Ascending aorta (tissue), 2 donors: ENCODE measurements around the gene RIMS4. TPM values are rescaled to one million over a fixed set of nuclear protein-coding genes. Genes with fewer than 3 reads are reported as not detected.

Experiments
- DNase-seq, 2 donors: peaks; one replicate each; pipeline ENCODE4 v3.0.0-alpha.2; 2019; ENCODE audit warnings: low spot score in 2 of 2
- H3K27ac ChIP-seq, 2 donors: fragments of 200-600 bp; sonication (generic); one replicate each; pipeline ENCODE4 v1.5.1; 2016 to 2017; ENCODE audit warnings: mild to moderate bottlenecking in 1 of 2
- H3K27me3 ChIP-seq: fragments of 200-600 bp; sonication (generic); one replicate; pipeline ENCODE4 v1.5.1; 2017
- H3K36me3 ChIP-seq, 2 donors: fragments of 200-600 bp; sonication (generic); one replicate each; pipeline ENCODE4 v1.5.1; 2016
- H3K4me1 ChIP-seq, 2 donors: fragments of 200-600 bp; sonication (generic); one replicate each; pipeline ENCODE4 v1.5.1; 2016 to 2017; ENCODE audit warnings: mild to moderate bottlenecking in 1 of 2
- H3K4me3 ChIP-seq, 2 donors: fragments of 200-600 bp; sonication (generic); one replicate each; pipeline ENCODE4 v1.5.1; 2016 to 2017; ENCODE audit warnings: mild to moderate bottlenecking in 1 of 2
- H3K9me3 ChIP-seq, 2 donors: fragments of 200-600 bp; sonication (generic); one replicate each; pipeline ENCODE4 v1.5.1; 2016
- intact Hi-C: fragments of 100-400 bp; cut with DNase I; formaldehyde crosslinking; loops from one replicate; pipeline ENCODE4 v1.15.1; 2023
- total RNA-seq: library from RNA; depleted of rRNA; stranded (reverse); fragments of >200 nt; gene quantifications from one replicate; pipeline ENCODE4 v1.1.0, GENCODE V29; 2016
- TF ChIP-seq, protein P1 (sequence below), 3 experiments: fragments of 200-600 bp in 2 of 3; fragments of 450-650 bp in 1 of 3; sonication (generic) in 2 of 3; IDR thresholded peaks; one replicate each; pipeline ENCODE4 v1.5.1; 2016 to 2019; ENCODE audit warnings: antibody characterized with exemption in 3 of 3, mild to moderate bottlenecking in 1 of 3, moderate library complexity in 1 of 3

RIMS4 gene
- total RNA-seq, 1 donor from 2014 or later: 4.0 TPM

DNA sequence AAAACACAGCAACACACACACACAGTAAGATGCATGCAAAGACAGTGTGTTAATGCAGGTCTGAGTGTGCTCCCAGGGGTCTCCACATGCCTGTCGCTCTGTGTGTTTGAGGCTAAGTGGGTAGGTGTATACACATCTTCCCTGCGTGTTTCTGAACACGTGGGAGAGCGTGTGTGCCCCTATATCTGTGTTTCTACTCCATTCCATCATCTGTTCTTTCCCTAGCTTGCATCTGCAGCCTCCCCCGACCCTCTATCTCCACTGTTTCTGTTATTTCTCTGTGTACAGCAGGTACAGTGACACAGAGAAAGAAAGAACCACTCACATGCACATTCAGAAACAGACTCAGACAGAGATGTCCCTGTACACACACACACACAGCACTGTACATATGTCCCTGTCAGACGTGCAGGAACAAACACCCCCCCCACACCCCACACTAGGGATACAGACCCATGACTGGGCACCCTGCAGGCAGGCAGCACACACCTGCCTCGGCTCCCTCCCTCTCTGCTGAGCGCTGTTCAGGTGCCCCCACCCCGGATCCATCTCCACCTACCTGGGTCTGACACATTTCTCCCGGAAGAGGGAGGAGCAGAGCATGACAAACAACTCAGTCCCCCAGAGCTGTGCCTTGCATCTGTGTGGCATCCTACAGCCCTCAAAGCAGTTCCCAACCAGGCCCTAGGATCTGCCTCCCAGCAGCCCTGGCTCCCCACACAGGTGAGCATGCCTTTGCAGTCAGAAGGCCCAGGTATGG is 37.1 kb downstream of the RIMS4 start:
- no peak for DNase-seq
- intact Hi-C loops: no loop called here
- H3K4me3 ChIP-seq: no peak overlapping the region
- no peaks in the 10 kb centered on the region for H3K9me3 ChIP-seq
- TF ChIP-seq, protein P1, sequence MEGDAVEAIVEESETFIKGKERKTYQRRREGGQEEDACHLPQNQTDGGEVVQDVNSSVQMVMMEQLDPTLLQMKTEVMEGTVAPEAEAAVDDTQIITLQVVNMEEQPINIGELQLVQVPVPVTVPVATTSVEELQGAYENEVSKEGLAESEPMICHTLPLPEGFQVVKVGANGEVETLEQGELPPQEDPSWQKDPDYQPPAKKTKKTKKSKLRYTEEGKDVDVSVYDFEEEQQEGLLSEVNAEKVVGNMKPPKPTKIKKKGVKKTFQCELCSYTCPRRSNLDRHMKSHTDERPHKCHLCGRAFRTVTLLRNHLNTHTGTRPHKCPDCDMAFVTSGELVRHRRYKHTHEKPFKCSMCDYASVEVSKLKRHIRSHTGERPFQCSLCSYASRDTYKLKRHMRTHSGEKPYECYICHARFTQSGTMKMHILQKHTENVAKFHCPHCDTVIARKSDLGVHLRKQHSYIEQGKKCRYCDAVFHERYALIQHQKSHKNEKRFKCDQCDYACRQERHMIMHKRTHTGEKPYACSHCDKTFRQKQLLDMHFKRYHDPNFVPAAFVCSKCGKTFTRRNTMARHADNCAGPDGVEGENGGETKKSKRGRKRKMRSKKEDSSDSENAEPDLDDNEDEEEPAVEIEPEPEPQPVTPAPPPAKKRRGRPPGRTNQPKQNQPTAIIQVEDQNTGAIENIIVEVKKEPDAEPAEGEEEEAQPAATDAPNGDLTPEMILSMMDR (IDR thresholded peaks at IDR 0.05): no peak
- no peaks in the 10 kb centered on the region for H3K36me3 ChIP-seq
- no peaks in the 10 kb centered on the region for H3K4me1 ChIP-seq
- no peaks in the 10 kb centered on the region for H3K27me3 ChIP-seq
- H3K27ac ChIP-seq: no peak overlapping the region

DNA sequence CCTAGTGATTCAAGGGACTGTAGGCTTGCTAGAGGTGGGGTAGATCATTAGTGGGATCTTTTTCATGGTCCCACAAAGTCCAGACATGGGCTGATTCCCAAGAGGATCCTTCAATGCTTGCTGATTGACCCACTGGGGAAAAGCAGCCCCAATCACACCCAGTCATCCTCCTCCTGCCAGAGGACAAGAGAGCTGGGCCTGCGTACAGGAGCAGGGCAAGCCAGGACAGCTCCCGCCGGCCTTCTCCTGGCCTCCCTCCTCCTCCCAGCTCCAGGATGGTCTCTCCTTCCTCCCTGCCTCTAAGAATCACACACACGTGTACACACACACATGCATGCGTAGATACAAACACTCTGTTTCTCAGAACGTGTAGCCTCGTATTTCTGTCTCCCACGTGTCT is 37.7 kb downstream of the RIMS4 start:
- Histone ChIP-seq H3K27me3 (no peaks in the 10 kb centered on the region), H3K4me3 (no peak overlapping the region), H3K9me3 (no peaks in the 10 kb centered on the region), H3K27ac (no peak overlapping the region), H3K4me1 (no peaks in the 10 kb centered on the region), H3K36me3 (no peaks in the 10 kb centered on the region)
- DNase-seq: no peak
- TF ChIP-seq, protein P1 (IDR thresholded peaks at IDR 0.05): no peak
- intact Hi-C loops: no loop called here

DNA sequence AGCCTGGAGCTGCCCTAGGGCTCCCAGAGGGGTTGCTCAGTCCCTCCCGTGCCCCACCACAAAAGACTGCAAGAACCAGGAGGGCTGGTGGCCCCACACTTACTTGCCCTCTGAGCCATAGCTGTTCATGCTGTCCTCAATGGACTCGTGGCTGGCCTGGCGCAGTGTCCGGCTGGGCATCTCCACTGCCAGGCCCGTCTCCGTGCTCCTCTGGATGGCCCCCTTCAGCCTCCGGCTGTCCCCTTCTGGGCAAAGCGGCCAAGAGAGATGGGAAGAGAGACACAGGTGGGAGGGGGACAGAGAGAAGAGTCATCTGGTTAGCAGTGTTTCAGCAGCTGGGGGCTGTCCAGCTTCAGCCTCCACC is 39.2 kb downstream of the RIMS4 start:
- Histone ChIP-seq H3K4me3 (no peak overlapping the region), H3K27me3 (no peaks in the 10 kb centered on the region), H3K36me3 (no peaks in the 10 kb centered on the region), H3K27ac (no peak overlapping the region), H3K4me1 (no peaks in the 10 kb centered on the region), H3K9me3 (no peaks in the 10 kb centered on the region)
- intact Hi-C loops: no loop called here
- no peak for DNase-seq
- TF ChIP-seq, protein P1 (IDR thresholded peaks at IDR 0.05): no peak

DNA sequence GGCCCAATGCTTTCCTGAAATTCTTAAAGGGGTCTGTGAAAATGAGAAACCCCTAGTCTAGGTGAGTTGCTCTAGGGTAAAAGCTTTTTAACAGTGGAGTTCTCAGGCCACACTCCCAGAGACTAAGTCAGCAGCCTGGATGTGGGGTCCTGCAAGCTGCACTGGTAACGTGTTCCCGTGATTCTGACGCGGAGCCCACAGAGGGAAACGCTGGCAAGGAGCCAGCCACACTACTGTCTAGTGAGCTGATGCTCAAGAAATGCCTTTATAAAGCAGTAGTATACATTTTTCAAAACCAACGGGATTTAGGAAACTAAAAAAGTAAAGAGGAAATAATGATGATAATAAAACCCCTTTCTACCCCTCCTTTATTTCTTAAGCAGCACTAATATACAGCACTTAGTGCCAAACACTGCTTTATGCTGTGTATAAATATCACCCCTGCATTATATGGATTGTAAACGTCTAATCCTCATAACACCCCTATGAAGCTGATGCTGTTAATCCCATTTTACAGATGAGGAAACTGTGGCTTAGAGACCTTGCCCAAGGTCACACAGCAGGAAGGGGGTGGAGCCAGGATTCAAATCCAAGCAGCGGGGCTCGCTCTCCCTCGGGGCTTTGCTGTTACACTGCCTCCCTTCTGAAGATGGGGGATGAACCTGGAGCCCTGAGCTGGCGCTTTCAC is 39.7 kb downstream of the RIMS4 start:
- no peak for DNase-seq
- H3K4me3 ChIP-seq: no peak overlapping the region
- TF ChIP-seq, protein P1 (IDR thresholded peaks at IDR 0.05): no peak
- H3K4me1 ChIP-seq: no peaks in the 10 kb centered on the region
- H3K27ac ChIP-seq: no peak overlapping the region
- no peaks in the 10 kb centered on the region for H3K9me3 ChIP-seq
- no peaks in the 10 kb centered on the region for H3K36me3 ChIP-seq
- intact Hi-C loops: no loop called here
- H3K27me3 ChIP-seq: no peaks in the 10 kb centered on the region

DNA sequence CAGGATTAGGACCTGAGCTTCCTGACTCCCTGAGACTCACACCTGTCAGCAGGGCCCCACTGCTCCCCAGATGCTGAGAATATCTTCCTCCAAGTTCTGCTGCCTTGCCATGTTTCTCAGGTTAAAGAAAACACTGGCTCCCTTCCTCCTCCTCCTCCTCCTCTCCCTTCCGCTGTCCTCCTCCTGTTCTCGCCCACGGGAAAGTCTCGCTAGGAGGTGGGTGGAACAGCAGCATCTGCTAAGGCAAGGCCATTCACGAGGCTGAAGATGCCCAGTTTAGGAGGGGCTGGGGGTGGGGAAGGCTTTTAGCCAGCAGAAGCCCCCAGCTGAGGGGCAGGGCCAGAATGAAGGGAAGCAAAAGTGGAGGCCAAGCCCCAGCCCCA is 40.9 kb downstream of the RIMS4 start:
- intact Hi-C loops: no loop called here
- no peaks in the 10 kb centered on the region for H3K4me1 ChIP-seq
- no peaks in the 10 kb centered on the region for H3K27me3 ChIP-seq
- H3K36me3 ChIP-seq: no peaks in the 10 kb centered on the region
- no peak for DNase-seq
- H3K27ac ChIP-seq: no peak overlapping the region
- H3K4me3 ChIP-seq: no peak overlapping the region
- no peaks in the 10 kb centered on the region for H3K9me3 ChIP-seq
- TF ChIP-seq, protein P1 (IDR thresholded peaks at IDR 0.05): no peak
